ENCODE data around the gene ZRANB2. TPM values are rescaled to one million over a fixed set of nuclear protein-coding genes. Genes with fewer than 3 reads are reported as not detected.

ZRANB2 gene
- polyA plus RNA-seq, 1 donor (not counting 4 experiments of a cell fraction or from before 2014, with no cell fraction given), result 92.3 TPM

DNA sequence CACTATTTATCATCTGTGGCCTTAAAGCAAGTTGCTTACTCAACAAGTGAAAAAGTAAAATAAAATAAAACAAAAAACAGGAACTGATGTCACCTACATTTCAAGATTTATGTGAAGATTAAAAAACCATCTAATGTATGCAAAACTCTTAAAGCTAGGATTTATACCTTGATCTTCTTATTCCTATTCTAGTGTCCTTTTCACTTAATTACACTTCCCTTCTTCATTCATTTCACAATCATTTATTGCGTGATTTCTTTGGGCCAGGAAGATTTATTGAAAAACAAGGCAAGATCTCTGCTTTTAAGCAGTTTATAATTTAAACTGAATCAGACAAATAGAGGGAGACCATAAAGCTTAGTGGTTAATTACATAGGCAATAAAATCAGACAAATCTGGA is 51.9 kb downstream of the ZRANB2 start:
- Histone ChIP-seq H3K4me1 (ENCODE audit: control insufficient read depth, extremely low read depth, insufficient read depth, low read length) (no peaks in the 10 kb centered on the region), H4K20me1 (ENCODE audit: control insufficient read depth, extremely low read depth, insufficient read depth, low read length) (no peaks in the 10 kb centered on the region), H3K4me3 (ENCODE audit: control insufficient read depth in 2 of 3, extremely low read depth in 1 of 3, insufficient read depth in 2 of 3, low read depth in 1 of 3, low read length in 3 of 3) (no peak overlapping the region), H3K36me3 (ENCODE audit: control insufficient read depth in 2 of 2, extremely low read depth in 1 of 2, insufficient read depth in 2 of 2, low read length in 2 of 2) (no peaks in the 10 kb centered on the region), H3K27me3 (ENCODE audit: control insufficient read depth, extremely low read depth, insufficient read depth, low read length) (no peaks in the 10 kb centered on the region), H3K9ac (ENCODE audit: control insufficient read depth, extremely low read depth, insufficient read depth, low read length) (no peak overlapping the region), H3K27ac (ENCODE audit: control insufficient read depth, insufficient read depth, low read length) (no peak overlapping the region), H3K4me2 (ENCODE audit: control insufficient read depth, extremely low read depth, insufficient read depth, low read depth, low read length) (no peak overlapping the region), H3K9me1 (ENCODE audit: control insufficient read depth, extremely low read depth, insufficient read depth, low read length) (no peaks in the 10 kb centered on the region), H3K9me3 (ENCODE audit: control insufficient read depth, low read depth, low read length) (no peaks in the 10 kb centered on the region), H2AFZ (ENCODE audit: control insufficient read depth, low read length) (no peak overlapping the region), H3K79me2 (ENCODE audit: control insufficient read depth, insufficient read depth, low read length) (no peaks in the 10 kb centered on the region)
- no peak for TF ChIP-seq EZH2 (IDR thresholded peaks at IDR 0.05; ENCODE audit: low read length)
- TF ChIP-seq, protein P1, sequence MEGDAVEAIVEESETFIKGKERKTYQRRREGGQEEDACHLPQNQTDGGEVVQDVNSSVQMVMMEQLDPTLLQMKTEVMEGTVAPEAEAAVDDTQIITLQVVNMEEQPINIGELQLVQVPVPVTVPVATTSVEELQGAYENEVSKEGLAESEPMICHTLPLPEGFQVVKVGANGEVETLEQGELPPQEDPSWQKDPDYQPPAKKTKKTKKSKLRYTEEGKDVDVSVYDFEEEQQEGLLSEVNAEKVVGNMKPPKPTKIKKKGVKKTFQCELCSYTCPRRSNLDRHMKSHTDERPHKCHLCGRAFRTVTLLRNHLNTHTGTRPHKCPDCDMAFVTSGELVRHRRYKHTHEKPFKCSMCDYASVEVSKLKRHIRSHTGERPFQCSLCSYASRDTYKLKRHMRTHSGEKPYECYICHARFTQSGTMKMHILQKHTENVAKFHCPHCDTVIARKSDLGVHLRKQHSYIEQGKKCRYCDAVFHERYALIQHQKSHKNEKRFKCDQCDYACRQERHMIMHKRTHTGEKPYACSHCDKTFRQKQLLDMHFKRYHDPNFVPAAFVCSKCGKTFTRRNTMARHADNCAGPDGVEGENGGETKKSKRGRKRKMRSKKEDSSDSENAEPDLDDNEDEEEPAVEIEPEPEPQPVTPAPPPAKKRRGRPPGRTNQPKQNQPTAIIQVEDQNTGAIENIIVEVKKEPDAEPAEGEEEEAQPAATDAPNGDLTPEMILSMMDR (optimal IDR thresholded peaks at IDR 0.05 in 1 of 3, IDR thresholded peaks at IDR 0.05 in 1 of 3, conservative IDR thresholded peaks at IDR 0.05 in 1 of 3; ENCODE audit: extremely low read depth in 1 of 3, insufficient read depth in 2 of 3, low read length in 3 of 3), result no peak
- FAIRE-seq, result no peak
- dilution Hi-C loops (cut with MboI; ENCODE audit: extremely low pct_ligation_motif_present, low sequenced_read_pairs), result no loop called here
- DNase-seq (ENCODE audit: low read depth, low spot score), result no peak

DNA sequence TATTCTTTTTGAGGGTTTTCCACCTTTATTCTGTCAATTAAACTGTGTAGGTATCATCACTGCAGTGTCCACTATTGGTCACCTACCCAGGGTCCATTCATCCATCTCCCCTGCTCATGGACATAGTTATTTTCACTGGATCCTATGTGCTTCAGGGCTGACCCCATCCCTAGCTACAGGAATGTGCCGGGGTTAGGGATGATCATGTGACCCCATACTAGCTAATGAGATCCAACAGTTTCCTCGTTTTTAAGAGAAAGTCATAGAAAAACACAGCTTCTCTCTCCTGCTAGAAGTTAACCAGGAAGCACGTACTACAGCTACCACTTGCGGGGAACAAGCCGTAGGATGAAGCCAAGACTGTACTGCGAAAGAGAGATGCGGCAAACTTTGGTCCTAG is 52.8 kb downstream of the ZRANB2 start:
- no peak overlapping the region for H3K9ac ChIP-seq (ENCODE audit: control insufficient read depth, extremely low read depth, insufficient read depth, low read length)
- no peaks in the 10 kb centered on the region for H3K9me3 ChIP-seq (ENCODE audit: control insufficient read depth, low read depth, low read length)
- H3K27me3 ChIP-seq (ENCODE audit: control insufficient read depth, extremely low read depth, insufficient read depth, low read length), result no peaks in the 10 kb centered on the region
- H3K9me1 ChIP-seq (ENCODE audit: control insufficient read depth, extremely low read depth, insufficient read depth, low read length), result no peaks in the 10 kb centered on the region
- TF ChIP-seq, protein P1 (optimal IDR thresholded peaks at IDR 0.05 in 1 of 3, IDR thresholded peaks at IDR 0.05 in 1 of 3, conservative IDR thresholded peaks at IDR 0.05 in 1 of 3; ENCODE audit: extremely low read depth in 1 of 3, insufficient read depth in 2 of 3, low read length in 3 of 3), result no peak
- no peak for TF ChIP-seq EZH2 (IDR thresholded peaks at IDR 0.05; ENCODE audit: low read length)
- dilution Hi-C loops (cut with MboI; ENCODE audit: extremely low pct_ligation_motif_present, low sequenced_read_pairs), result no loop called here
- no peaks in the 10 kb centered on the region for H3K79me2 ChIP-seq (ENCODE audit: control insufficient read depth, insufficient read depth, low read length)
- no peaks in the 10 kb centered on the region for H4K20me1 ChIP-seq (ENCODE audit: control insufficient read depth, extremely low read depth, insufficient read depth, low read length)
- no peak overlapping the region for H2AFZ ChIP-seq (ENCODE audit: control insufficient read depth, low read length)
- H3K36me3 ChIP-seq (ENCODE audit: control insufficient read depth in 2 of 2, extremely low read depth in 1 of 2, insufficient read depth in 2 of 2, low read length in 2 of 2), result no peaks in the 10 kb centered on the region
- no peaks in the 10 kb centered on the region for H3K4me1 ChIP-seq (ENCODE audit: control insufficient read depth, extremely low read depth, insufficient read depth, low read length)
- no peak overlapping the region for H3K27ac ChIP-seq (ENCODE audit: control insufficient read depth, insufficient read depth, low read length)
- DNase-seq (ENCODE audit: low read depth, low spot score) (no peak), FAIRE-seq (no peak)
- H3K4me3 ChIP-seq (ENCODE audit: control insufficient read depth in 2 of 3, extremely low read depth in 1 of 3, insufficient read depth in 2 of 3, low read depth in 1 of 3, low read length in 3 of 3), result no peak overlapping the region
- H3K4me2 ChIP-seq (ENCODE audit: control insufficient read depth, extremely low read depth, insufficient read depth, low read depth, low read length), result no peak overlapping the region
